ENCODE data around the gene PCBP3.

The PCBP3 gene

GRCh38 chr21:45899317-45900033 is 255.9 kb downstream of the PCBP3 start:
- DNase-seq: no peak

GRCh38 chr21:45900034-45900868 is 256.7 kb downstream of the PCBP3 start:
- DNase-seq: no peak

GRCh38 chr21:45901061-45901690 is 257.7 kb downstream of the PCBP3 start:
- DNase-seq: no peak

- no peak for DNase-seq
Observed at GRCh38 chr21:45902292-45902995, 258.9 kb downstream of the PCBP3 start.

- DNase-seq: no peak
Observed at GRCh38 chr21:45905196-45905595, 261.7 kb downstream of the PCBP3 start.

- no peak for DNase-seq
Observed at GRCh38 chr21:45906196-45906805, 262.8 kb downstream of the PCBP3 start.

- DNase-seq: no peak
Observed at GRCh38 chr21:45906859-45907258, 263.3 kb downstream of the PCBP3 start.

- DNase-seq: no peak
Observed at GRCh38 chr21:45908536-45909237, 265.2 kb downstream of the PCBP3 start.

GRCh38 chr21:45909238-45909988 is 265.9 kb downstream of the PCBP3 start:
- no peak for DNase-seq

GRCh38 chr21:45910155-45910547 is 266.6 kb downstream of the PCBP3 start:
- DNase-seq: no peak

GRCh38 chr21:45910548-45911221 is 267.2 kb downstream of the PCBP3 start:
- DNase-seq: no peak

- no peak for DNase-seq
Observed at GRCh38 chr21:45911806-45912325, 268.3 kb downstream of the PCBP3 start.

GRCh38 chr21:45912611-45913417 is 269.3 kb downstream of the PCBP3 start:
- DNase-seq: no peak

GRCh38 chr21:45913418-45913765 is 269.9 kb downstream of the PCBP3 start:
- DNase-seq: no peak

- DNase-seq: no peak
Observed at GRCh38 chr21:45913886-45914285, 270.4 kb downstream of the PCBP3 start.

GRCh38 chr21:45914321-45914845 is 270.9 kb downstream of the PCBP3 start:
- no peak for DNase-seq

GRCh38 chr21:45916011-45916840 is 272.7 kb downstream of the PCBP3 start:
- DNase-seq: no peak

- DNase-seq: no peak
Observed at GRCh38 chr21:45917241-45917640, 273.7 kb downstream of the PCBP3 start.
